Left cardiac atrium (tissue), 4 donors: ENCODE data around the gene USP38. TPM values are rescaled to one million over a fixed set of nuclear protein-coding genes. Genes with fewer than 3 reads are reported as not detected.
"Not testable (repeated sequence)": the region's sequence is repeated elsewhere in the genome, so short reads cannot be mapped to it uniquely, and the experiment has no call there.

ENCODE experiments used
- ATAC-seq, 2 donors: fragments of 200-7000 bp; cut with Tn5 transposase; one replicate each; pipeline ENCODE4 v1.9.1; 2020; ENCODE audit warnings: mild to moderate bottlenecking in 2 of 2, moderate library complexity in 2 of 2
- DNase-seq: peaks from one replicate; pipeline ENCODE4 v3.0.0-alpha.2; 2020
- intact Hi-C, 2 donors: fragments of 100-400 bp; cut with DNase I; formaldehyde crosslinking; loops; one replicate each; pipeline versions ENCODE4 v1.14.1 to v1.15.1; 2022 to 2023
- total RNA-seq, 2 donors: library from RNA; stranded (reverse); fragmentation: NEBNext Ultra II Directional; extraction: Animal tissue kit (Norgen Biotek cat#: 25700); gene quantifications; one replicate each; pipeline ENCODE4 v1.2.1, GENCODE V29; 2021
- donor health status: DM: no; HTN: yes; CAD: no.
- donor health status: DM: no; HTN: yes; CAD: no; lungs with severe emphysema.
- donor health status: DM: yes; HTN: yes; CAD: no.
- donor health status: Dilated cardiomyopathy.

The USP38 gene
- total RNA-seq, 2 donors from 2014 or later, result 17.3 to 21.0 TPM

DNA sequence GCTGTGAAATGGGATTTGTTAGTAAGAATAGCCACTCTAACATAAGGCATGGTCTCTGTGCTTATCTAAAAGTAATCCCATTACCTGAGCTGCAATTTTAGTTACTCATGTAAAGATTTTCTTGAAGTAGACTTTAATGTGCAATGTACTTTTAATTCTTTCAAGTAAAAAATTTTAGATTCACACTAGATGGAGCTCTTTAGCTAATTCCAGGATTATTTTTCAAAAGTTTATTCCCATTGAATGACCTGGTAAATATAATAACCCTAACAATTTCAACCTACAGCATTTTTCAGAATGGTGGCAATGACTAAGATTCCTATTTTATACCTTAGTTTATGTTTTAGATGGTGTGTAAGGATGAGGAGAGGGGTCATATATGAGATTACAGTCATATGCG, 18.1 kb downstream of the USP38 start:
- no peak for ATAC-seq
- no peak for DNase-seq
- intact Hi-C loops, result loop anchor here (5.0 to 10.0 kb wide), 2 partner anchors 132 to 279 kb away; partner anchors contain the start of gene GAB1 (in 1 of the 2)

DNA sequence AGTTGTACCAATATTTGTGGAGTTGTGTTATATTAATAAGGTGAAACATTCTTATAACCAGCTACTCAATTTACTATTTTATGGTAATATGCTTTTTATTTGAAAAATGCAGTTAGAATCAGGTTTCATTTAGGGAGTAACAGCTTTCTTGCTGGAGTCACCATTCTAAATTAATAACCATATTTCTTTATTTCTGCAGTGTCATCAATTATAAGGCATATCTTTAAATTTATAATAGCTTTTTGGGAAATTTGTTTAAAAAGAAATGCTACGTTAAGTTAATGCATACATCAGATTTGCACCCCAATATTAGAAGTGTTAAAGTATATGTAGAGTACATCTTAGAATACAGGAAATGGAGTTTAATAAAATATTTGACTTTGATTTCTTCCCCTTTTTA, 18.9 kb downstream of the USP38 start:
- intact Hi-C loops, result loop anchor here (5.0 to 10.0 kb wide), 2 partner anchors 131 to 279 kb away; partner anchors contain the start of gene GAB1 (in 1 of the 2)
- no peak for DNase-seq
- ATAC-seq, result no peak

DNA sequence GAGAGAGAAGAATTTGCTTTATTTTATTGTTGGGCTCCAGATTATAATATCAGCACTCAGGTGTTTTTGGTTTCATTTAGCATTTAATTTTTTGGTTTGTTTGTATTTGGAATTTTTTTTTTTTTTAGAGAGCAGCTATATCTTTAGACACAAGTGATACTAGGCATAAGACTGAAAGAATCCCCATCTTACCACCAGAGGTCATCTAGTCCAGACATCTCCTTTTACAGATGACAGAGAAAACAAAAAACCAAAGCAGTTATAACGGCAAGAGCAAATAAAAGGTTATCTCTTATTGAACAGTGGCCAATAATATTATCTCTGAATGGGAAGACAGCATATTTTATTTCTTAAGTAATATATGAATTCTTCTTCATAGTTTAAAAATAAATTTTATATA, 22.8 kb downstream of the USP38 start:
- intact Hi-C loops, result loop anchor here in 1 of 2 donors (10.0 kb wide), 1 partner anchor 127 kb away; the partner anchor contains the start of gene GAB1
- ATAC-seq (peak; percentile 50 to 62), DNase-seq (no peak)

DNA sequence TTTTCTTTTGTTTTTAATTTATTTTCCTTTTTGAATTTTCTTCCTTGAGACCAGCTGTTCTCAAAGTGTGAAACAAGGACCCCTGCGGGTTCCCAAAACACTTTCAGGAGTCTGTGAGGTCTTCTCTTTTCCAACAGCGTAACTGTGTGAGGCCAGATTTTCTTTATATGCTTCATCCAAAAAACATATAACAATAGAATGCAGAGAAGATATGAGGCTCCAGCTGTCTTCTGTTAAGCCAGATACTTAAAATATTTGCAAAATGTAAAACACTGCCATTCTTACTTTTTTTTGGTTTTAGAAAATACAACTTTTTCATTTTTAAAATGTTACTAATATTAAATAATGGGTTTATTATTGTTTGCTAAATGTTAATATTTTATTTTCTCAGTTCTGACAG, 27.8 kb downstream of the USP38 start:
- ATAC-seq, result no peak
- intact Hi-C loops, result no loop called here
- DNase-seq, result no peak

DNA sequence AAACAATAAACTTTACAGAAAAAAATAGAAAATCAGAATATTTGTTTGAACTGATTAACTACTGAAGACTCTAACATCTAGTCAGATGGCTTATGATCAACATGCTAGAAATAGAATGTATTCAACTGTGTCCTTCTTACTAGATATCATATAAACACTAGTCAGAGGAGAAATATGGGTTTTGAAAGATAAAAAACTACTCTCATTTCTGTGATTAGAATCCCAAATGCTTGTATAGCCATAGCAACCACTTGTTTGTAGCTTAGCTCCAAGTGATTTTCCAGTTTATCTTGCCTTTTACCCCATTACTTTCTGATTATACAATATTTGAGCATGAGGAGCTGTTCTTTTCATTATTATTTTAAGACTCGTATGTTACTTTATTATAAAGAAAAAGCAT, 31.2 kb downstream of the USP38 start:
- no peak for DNase-seq
- intact Hi-C loops, result loop anchor here in 1 of 2 donors (5.0 kb wide), 1 partner anchor 121 kb away; the partner anchor contains the start of gene GAB1
- peak in 1 of 2 donors; percentile 65 for ATAC-seq

DNA sequence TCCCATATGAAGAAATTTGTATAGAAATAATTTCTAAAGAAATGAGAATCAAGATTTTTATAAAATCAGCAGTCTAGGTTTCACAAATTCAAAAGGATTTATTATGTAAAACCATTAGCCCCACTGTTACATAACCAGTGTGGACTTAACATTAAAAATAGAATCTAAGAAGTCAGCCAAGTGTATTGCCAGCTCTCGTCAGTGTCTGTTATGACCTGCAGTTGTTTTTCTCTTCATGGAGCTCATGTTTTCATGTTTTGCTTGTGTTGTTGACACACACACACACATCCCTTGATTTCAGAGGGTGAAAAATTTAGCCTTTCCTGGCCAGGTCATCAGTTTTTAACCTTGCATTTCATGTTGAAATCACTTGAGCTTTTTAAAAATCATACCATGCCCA, 39.5 kb downstream of the USP38 start:
- ATAC-seq (peak; percentile 38 to 91), DNase-seq (no peak)
- intact Hi-C loops, result no loop called here

DNA sequence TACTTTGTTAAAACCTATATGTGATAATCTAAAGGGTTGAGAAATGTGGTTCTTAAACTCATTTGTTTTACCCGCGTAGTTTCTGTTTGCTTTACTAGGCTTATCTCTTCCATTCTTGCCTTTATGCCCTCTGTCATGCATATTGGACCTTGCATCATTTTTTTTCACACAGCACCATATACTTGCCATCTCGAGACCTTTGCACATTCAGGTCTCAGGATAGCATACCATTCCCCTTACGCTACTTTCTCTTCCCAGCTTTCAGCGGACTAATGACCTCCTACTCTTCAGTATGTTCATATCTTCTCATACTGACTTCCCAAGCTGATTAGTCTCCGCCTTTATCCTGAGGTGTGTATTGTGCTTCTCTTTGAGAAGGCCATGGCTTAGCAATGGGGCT, 40.5 kb downstream of the USP38 start:
- ATAC-seq (no peak), DNase-seq (no peak)
- intact Hi-C loops, result no loop called here

DNA sequence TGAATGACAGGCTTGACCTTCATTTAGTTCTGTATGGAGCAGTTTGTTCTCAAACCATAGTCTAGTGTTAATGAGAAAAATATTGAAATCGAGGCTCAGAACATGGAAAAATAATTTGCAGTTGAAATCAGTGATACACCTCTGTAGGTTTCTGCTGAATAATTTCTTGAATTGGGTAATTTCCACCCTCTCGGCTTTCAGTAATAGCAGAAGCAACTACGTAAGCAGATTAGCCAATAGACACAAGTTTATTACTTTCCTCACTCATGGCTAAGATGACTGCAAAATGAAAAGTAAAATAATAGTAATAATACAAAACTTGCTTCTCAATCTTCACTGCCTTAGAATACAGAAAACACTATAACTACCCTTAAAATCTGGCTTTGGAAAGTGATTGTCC, 46.0 kb downstream of the USP38 start:
- intact Hi-C loops, result no loop called here
- DNase-seq, result no peak
- ATAC-seq, result no peak

DNA sequence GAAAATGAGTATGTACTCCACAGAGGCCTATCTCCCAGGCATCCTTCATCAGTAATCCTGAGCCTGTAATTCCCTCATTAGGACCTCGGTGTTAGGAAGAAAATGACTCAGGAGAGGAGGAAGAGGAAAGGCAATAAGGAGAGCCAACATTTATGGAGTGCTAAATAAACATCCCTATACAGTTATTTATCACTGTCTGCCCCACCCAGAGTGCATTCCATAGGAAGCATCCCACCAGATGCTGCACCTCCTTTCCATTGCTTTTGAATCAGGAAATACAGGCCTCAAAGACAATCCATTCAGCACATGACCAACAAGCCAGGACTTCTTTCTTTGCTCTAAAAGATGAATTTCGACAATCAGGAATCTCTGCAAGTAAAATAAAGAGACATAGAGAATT, 47.6 kb downstream of the USP38 start:
- no peak for DNase-seq
- no peak for ATAC-seq
- intact Hi-C loops, result no loop called here

DNA sequence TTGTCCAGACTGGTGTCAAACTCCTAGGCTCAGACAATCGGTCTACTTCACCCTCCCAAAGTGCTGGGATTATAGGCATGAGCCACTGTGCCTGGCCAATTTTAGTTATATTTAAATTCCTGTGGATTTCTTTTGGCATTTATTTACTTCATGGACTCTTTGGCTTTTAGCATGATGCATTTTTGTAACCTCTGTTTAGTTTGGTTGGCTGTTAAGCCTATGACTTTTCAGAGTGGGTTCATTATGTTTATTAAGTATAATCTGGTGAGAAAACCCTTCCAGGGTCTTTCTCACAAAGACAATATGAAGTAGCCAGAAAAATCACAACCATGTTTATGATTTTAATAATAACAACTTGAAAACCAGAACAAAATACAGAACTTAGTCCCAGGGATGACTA, 49.4 kb downstream of the USP38 start:
- ATAC-seq (no peak), DNase-seq (no peak)
- intact Hi-C loops, result no loop called here

DNA sequence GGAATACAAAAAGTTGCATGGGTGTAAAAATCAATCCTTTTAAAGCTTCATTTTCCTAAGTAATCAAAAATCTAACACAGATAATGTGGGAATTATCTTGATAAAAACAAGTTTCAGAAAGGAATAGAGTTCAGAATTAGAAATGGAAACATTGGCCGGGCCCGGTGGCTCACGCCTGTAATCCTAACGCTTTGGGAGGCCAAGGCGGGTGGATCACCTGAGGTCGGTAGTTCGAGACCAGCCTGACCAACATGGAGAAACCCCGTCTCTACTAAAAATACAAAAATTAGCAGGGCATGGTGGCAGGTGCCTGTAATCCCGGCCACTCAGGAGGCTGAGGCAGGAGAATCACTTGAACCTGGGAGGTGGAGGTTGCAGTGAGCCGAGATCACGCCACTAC, 52.5 kb downstream of the USP38 start:
- DNase-seq, intact Hi-C loops, ATAC-seq: not testable (repeated sequence)

DNA sequence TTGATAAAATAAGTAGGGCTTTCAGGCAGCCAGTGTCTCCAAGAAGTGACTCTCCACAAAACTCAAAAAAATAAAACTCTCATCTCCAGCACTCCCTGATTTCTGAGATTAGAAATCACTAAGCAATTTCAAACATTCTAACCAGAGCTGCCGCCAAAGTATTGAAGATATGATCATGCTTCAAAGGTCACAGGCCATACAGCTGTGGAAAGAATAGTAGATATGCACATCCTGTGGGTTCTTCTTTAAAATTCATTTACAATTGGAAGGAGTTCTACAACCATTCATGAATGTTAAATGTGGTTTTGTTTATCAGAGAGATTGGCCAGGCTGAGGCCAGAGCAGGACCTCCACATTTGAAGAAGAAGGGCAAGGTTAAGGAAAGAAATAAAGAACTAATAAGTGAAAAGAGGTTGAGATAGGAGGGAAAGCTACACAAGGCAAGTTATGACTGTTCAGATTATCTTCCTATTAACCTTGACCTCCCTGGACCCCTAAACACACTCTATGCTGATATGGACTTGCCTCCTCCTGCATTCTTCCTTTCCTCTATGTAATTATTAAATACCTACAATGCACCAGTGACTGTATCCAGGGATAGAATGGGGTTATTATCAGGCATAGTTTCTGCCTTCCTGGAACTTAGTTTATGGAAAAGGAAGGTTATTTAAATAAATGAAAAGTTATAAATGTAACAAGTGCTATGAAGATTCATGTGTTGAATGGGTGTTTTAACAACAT, 56.4 kb downstream of the USP38 start:
- intact Hi-C loops, result no loop called here
- DNase-seq (no peak), ATAC-seq (no peak)

DNA sequence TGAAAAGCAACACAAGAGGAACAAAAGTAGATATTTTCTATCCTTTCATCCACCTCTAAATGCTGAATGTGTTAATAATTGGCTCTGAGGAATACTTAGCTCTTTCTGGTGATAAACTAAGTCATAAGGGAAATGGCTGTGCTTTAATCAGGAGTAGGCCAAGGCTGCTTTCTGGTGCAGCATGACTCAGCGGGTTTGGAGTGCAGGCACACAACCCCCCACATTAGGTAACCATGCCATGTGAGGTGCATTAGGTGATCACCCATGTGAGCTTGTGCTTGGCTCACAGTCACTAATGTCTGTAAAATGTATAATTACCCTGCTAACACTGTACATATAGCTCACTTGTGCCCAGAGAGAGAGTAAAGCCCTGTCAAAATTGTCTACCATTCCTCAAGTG, 57.2 kb downstream of the USP38 start:
- DNase-seq (no peak), ATAC-seq (no peak)
- intact Hi-C loops, result no loop called here

DNA sequence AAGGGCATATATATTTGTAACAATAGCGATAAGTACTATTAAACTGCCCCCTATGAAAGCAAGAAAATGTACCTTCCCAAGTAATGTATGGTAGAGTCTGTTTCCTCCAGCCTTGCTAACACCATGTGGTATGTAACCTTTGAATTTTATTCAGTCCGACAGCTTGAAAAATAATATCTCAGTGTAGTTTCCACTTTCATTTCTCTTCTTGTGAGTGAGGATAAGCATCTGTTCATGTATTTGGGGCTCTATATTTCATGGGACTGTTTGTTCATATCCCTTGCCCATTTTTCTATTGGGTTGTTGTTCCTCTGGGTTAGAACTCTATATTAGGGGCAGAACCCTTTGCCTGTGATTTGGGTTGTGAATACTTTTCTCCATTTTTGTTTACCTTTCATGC, 58.3 kb downstream of the USP38 start:
- DNase-seq (no peak), ATAC-seq (no peak)
- intact Hi-C loops, result no loop called here

DNA sequence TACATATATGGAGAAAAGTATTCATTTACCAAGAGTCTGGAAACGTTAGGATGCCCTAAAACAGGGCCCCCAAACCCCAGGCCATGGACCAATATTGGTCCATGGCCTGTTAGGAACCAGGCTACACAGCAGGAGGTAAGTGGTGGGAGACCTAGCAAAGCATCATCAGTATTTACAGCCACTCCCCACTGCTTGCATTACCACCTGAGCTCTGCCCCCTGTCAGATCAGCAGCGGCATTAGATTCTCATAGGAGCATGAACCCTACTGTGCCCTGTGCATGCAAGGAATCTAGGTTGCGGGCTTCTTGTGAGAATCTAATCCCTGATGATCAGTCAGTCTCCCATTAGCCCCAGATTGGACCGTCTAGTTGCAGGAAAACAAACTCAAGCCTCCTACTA, 62.3 kb downstream of the USP38 start:
- intact Hi-C loops, result no loop called here
- DNase-seq (no peak), ATAC-seq (no peak)

DNA sequence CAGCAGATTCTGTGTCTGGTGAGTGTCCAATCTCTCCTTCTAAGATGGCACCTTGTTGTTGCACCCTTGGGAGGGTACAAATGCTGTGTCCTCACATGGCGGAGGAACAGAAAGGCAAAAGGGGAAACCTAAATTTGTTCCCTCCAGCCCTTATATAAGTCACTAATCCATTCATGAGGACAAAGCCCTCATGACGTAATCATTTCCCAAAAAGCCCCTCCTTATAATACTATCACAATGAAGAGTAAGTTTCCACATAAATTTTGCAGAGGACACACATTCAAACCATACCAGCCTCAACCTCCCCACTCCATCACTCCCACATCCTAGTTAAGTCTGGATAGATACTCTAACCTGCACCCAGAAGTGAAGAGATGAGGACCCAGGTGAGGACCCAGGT, 63.1 kb downstream of the USP38 start:
- DNase-seq (no peak), ATAC-seq (no peak)
- intact Hi-C loops, result no loop called here

DNA sequence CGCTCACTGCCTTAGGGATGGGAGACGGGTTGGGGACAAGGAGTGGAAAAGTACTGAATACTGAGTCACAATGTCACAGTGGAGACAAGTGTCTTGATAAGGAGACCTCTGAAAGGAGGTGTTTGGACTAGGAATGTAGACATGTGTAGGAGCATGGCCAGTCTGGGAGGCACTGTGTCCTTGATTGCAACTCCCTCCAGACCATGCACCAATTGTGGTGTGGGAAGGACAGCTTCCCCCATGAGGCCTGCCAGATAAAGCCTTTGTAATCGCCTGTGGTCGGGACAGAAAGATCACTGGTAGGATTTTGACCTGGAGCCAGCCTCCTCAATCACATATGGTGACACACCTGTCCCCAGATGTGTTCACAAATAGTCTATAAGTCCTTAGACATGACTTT, 64.1 kb downstream of the USP38 start:
- intact Hi-C loops, result no loop called here
- ATAC-seq, result no peak

DNA sequence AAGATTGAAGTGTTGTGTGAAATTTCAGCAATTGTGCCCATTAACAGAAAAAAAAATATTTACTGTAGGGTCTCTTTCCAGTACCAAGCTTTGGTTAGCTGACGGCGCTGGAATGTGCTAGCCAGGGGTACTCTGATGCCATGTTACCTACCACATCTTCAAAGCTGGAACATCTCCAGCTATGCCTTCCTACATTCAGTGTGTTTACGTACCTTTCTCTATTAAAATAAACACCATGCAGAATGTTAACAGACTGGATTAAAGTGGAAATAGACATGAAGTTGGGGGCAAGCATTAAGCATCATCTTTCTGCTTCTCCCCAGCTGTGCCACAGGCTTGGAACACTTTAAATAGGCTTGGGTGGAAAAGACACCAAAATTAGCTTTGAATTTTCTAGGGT, 65.9 kb downstream of the USP38 start:
- intact Hi-C loops, result no loop called here
- ATAC-seq (no peak), DNase-seq (no peak)

More for the DNA sequence above, 64.1 kb downstream of the USP38 start:
- no peak for DNase-seq

DNA sequence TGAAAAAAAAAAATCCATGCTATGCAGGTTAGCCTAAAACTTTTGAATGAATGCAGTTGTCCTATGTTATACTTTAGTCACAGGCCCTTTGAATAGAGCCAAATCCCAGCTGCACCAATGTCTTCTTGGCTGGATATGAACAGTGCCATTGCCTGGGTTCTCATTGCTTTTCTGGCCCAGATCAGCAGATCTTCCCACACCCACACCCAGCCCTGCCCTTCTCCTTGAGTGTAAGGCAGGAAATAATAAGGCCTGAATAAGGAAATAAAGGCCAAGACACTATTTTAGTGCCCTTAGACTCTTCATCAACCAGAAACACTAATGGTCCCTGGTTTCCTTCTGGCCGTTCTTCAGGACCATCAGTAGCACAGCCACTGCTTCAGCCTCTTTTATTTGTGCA, 66.6 kb downstream of the USP38 start:
- ATAC-seq, result no peak

DNA sequence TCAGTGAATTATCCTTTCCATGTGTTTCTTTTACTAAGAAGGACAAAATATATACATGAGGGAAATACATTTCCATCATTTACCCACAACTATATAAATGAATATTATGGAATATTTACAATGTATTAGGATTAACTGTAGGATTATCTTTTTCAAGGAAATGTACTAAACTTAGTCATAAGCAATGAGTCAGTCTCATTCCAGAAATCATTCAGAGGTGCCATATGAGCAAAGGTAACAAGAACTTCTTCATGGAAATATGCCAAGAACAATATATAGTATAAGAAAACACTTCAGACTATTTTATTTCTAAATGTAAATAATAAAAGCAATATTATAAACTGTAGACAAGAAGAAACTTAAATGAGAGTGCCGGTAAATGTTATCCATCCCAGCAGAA, 67.1 kb downstream of the USP38 start:
- intact Hi-C loops, result no loop called here
- no peak for ATAC-seq

More for the DNA sequence above, 66.6 kb downstream of the USP38 start:
- DNase-seq, result no peak
- intact Hi-C loops, result no loop called here

DNA sequence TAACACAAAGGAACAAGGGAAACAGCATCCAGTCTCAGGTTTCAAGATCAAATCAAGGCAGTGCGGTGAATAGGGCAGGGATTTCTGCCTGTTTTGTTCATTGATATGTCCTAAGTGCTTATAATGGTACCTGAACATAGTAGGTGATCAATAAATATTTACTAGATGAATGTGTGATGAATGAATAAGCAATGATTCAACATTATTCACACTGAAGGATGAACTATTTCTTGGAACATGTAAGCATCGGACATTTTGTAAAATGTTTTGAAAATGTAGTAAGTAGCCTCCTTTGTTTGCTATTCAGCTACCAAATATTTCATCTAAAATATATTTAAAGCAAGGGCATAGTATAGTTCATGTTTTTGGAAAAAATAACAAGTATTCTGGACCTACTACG, 67.8 kb downstream of the USP38 start:
- ATAC-seq, result no peak
- no peak for DNase-seq
- intact Hi-C loops, result no loop called here

More for the DNA sequence above, 67.1 kb downstream of the USP38 start:
- no peak for DNase-seq
